Left ventricle myocardium inferior (tissue), 1 donor: ENCODE data around the gene CCS. TPM values are rescaled to one million over a fixed set of nuclear protein-coding genes. Genes with fewer than 3 reads are reported as not detected.
A peak's percentile ranks its signal among the peaks of the same experiment; 100 is the strongest.

Source experiments
- DNase-seq: peaks from one replicate; pipeline ENCODE4 v3.0.0-alpha.2; 2020
- H3K27ac ChIP-seq: fragments of 200-600 bp; replicated peaks from 2 replicates; pipeline ENCODE4 v1.8.0; 2021
- H3K27me3 ChIP-seq: fragments of 200-600 bp; 2 replicates; pipeline ENCODE4 v1.8.0; 2021; ENCODE audit warnings: low read depth
- H3K36me3 ChIP-seq: fragments of 200-600 bp; 2 replicates; pipeline ENCODE4 v1.8.0; 2021
- H3K4me1 ChIP-seq: fragments of 200-600 bp; 2 replicates; pipeline ENCODE4 v1.8.0; 2021
- H3K4me3 ChIP-seq: fragments of 200-600 bp; 2 replicates; pipeline ENCODE4 v1.8.0; 2021; ENCODE audit warnings: mild to moderate bottlenecking, moderate library complexity
- H3K9me3 ChIP-seq: fragments of 200-600 bp; replicated peaks from 2 replicates; pipeline ENCODE4 v1.8.0; 2021
- CTCF ChIP-seq: fragments of 200-600 bp; IDR thresholded peaks from 2 replicates; pipeline ENCODE4 v1.8.0; 2021; ENCODE audit warnings: antibody characterized with exemption, mild to moderate bottlenecking, borderline replicate concordance
- intact Hi-C: fragments of 100-400 bp; cut with micrococcal nuclease; formaldehyde crosslinking; loops from one replicate; pipeline ENCODE4 v1.11.0; 2022
- total RNA-seq: library from RNA; stranded (reverse); fragmentation: NEBNext Ultra II Directional; extraction: Animal tissue kit (Norgen Biotek cat#: 25700); gene quantifications from one replicate; pipeline ENCODE4 v1.2.1, GENCODE V29; 2021
- donor health status: DM: no; HTN: yes; CAD: no; lungs with severe emphysema.

The CCS gene
- total RNA-seq, 1 donor from 2014 or later, result 25.3 TPM

DNA sequence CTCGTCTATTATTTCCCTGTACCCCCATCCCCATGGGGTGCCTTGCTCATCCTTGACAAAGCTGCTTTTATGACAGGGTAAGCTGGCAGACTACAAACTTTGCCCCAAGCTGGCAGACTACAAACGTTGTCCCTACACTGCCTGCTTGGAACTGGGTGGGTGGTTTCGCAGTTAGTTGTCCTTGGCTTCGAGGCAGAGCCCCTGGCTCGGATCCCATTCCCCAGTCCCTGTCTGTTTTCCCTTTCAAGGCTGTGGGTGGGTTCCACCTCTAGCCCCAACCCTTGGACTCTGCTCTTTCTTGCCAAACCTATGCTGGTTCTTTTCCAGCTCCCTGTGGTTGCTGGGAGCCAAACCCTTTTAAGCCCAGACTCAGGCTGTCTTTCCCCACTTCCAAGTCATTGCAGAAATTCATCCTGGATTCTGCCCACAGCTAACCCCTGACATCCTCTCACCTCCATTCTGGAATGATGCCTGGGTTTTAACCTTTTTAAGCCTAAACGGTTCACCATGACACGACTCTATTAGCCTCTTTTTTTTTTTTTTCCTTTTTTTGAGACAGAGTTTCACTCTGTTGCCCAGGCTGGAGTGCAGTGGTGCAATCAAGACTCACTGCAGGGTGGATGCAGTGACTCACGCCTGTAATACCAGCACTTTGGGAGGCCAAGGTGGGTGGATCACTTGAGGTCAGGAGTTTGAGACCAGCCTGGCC lies 14.3 kb downstream of the CCS start:
- peaks cover 20% of the 10 kb centered on the region for H3K4me1 ChIP-seq
- peak; percentile 51 for DNase-seq
- no peak for TF ChIP-seq CTCF
- no peaks in the 10 kb centered on the region for H3K27me3 ChIP-seq
- H3K9me3 ChIP-seq, result no peaks in the 10 kb centered on the region
- H3K4me3 ChIP-seq, result no peak overlapping the region
- intact Hi-C loops, result no loop called here
- H3K27ac ChIP-seq, result peak overlapping the region; percentile 39
- peaks cover 23% of the 10 kb centered on the region for H3K36me3 ChIP-seq

DNA sequence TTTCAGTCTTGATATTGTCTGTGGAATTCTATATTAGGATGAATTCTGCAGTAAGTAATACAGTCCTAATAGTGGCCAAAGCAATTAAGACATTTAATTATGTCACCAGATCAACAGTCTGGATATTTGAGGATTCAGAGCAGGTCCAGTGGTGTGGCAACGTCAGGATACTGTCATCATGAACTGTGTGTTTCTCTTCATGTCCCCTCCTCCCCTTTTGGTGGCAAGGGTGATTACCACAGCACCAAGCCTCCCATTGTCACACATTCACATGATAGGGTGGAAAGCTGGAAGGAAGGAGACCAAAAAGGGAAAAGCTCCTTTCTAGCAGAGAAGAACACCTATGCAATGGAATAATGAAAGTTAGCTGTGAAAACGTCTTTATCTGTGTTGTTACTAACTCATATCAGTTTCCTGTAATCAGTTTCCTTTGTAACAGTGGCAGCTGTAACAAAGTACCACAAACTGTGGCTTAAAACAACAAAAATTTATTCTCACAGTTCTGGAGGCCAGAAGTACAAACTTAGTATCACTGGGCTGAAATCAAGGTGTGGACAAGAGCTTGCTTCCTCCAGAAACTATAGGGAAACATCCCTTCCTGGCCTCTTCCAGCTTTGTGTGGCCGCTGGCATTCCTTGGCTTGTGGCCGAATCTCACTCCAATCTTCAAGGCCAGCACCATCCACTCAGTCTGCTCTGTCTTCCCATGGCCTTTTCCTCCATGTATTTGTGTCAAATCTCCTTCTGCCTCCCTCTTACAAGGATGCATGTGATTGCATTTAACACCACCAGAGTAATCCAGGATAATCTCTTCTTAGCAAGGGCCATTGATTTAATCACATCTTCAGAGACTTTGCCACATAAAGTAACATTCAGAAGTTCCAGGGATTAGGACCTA lies 17.0 kb downstream of the CCS start:
- H3K4me1 ChIP-seq, result peaks cover 16% of the 10 kb centered on the region
- intact Hi-C loops, result no loop called here
- no peak for TF ChIP-seq CTCF
- H3K27me3 ChIP-seq, result no peaks in the 10 kb centered on the region
- no peaks in the 10 kb centered on the region for H3K9me3 ChIP-seq
- H3K4me3 ChIP-seq, result no peak overlapping the region
- DNase-seq, result no peak
- H3K27ac ChIP-seq, result no peak overlapping the region
- peaks cover 13% of the 10 kb centered on the region for H3K36me3 ChIP-seq

DNA sequence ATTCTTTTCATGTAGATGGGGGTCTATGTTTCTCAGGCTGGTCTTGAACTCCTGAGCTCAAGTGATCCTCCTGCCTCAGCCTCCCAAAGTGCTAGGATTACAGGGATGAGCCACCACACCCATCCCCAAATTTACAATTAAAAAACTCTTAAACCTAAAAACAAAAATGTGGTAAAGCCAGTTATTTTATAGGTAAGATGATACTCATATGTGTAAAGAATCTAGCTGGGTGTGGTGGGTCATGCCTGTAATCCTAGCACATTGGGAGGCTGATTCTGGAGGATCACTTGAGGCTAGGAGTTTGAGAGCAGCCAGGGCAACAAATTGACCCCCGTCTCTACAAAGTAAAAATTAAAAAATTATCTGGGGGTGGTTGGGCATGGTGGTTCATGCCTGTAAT lies 19.5 kb downstream of the CCS start:
- no peak for DNase-seq
- Histone ChIP-seq H3K27me3 (no peaks in the 10 kb centered on the region), H3K36me3 (no peaks in the 10 kb centered on the region), H3K4me1 (peaks cover 29% of the 10 kb centered on the region), H3K9me3 (no peaks in the 10 kb centered on the region), H3K4me3 (no peak overlapping the region), H3K27ac (no peak overlapping the region)
- intact Hi-C loops, result no loop called here
- no peak for TF ChIP-seq CTCF

DNA sequence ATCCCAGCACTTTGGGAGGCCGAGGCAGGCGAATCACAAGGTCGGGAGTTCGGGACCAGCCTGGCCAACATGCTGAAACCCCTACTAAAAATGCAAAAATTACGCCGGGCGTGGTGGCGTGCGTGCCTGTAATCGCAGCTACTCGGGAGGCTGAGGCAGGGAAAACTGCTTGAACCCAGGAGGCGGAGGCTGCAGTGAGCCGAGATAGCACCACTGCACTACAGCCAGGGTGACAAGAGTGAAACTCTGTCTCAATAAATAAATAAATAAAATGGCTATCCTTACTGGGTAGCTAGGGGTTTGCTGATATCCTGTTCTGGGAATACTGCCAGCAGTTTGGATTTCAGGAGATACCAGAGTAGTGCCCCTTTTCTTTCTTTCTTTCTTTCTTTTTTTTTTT lies 21.1 kb downstream of the CCS start:
- Histone ChIP-seq H3K27me3 (no peaks in the 10 kb centered on the region), H3K9me3 (no peaks in the 10 kb centered on the region), H3K36me3 (no peaks in the 10 kb centered on the region), H3K27ac (no peak overlapping the region), H3K4me3 (no peak overlapping the region), H3K4me1 (peaks cover 39% of the 10 kb centered on the region)
- intact Hi-C loops, result no loop called here
- no peak for DNase-seq
- no peak for TF ChIP-seq CTCF

DNA sequence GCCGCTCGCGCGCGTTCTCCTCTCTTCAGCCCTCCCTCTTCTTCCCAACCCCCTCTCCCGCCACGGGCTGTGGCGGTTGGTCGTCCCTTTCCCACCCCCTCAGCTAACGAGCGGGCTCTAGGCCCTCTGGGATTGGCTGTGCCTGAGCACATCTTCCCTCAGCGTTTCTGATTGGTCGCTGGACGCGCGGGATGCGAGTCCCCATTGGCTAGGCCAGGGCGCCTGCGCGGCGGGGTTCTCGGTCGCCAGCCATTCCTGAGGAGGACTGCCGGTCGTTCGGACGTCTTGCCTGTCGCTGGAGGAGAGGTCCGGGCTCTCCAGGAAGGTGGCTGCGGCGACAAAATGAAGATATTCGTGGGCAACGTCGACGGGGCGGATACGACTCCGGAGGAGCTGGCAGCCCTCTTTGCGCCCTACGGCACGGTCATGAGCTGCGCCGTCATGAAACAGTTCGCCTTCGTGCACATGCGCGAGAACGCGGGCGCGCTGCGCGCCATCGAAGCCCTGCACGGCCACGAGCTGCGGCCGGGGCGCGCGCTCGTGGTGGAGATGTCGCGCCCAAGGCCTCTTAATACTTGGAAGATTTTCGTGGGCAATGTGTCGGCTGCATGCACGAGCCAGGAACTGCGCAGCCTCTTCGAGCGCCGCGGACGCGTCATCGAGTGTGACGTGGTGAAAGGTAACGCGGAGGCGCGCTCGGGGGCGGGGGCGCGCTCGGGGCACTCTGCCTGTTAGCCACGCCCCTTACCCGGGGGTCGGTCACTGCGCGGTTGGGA lies 23.6 kb downstream of the CCS start, which contains the start of gene RBM14:
Gene RBM14 (plus strand): TSS at position 252 of the 776 bp plus-strand sequence. CDS start 91 bp downstream, at position 343.
- H3K9me3 ChIP-seq, result no peaks in the 10 kb centered on the region
- H3K4me1 ChIP-seq, result peaks cover 64% of the 10 kb centered on the region
- peak; percentile 98 for DNase-seq
- H3K27me3 ChIP-seq, result no peaks in the 10 kb centered on the region
- H3K27ac ChIP-seq, result peak within 1 kb of the TSS; percentile 93
- intact Hi-C loops, result no loop called here
- no peaks in the 10 kb centered on the region for H3K36me3 ChIP-seq
- no peak for TF ChIP-seq CTCF
- H3K4me3 ChIP-seq, result peak within 1 kb of the TSS; percentile 73
